HEK293 (cell line): ENCODE measurements around the gene CS.
A peak's percentile ranks its signal among the peaks of the same experiment; 100 is the strongest.

Experiments used
- BCL11B ChIP-seq: fragments of 450-650 bp; formaldehyde crosslinking; IDR thresholded peaks from 2 replicates; pipeline ENCODE4 v1.5.1; 2016; ENCODE audit warnings: low read depth, missing biosample characterization, missing genetic modification characterization
- GFI1B ChIP-seq: fragments of 450-650 bp; formaldehyde crosslinking; IDR thresholded peaks from 2 replicates; pipeline ENCODE4 v1.5.1; 2016; ENCODE audit warnings: missing biosample characterization, missing genetic modification characterization
- IKZF3 ChIP-seq: fragments of 450-650 bp; IDR thresholded peaks from 2 replicates; pipeline ENCODE4 v1.5.0; 2018; ENCODE audit warnings: missing biosample characterization, mild to moderate bottlenecking, missing genetic modification characterization, moderate library complexity
- KLF10 ChIP-seq: fragments of 450-650 bp; IDR thresholded peaks from 2 replicates; pipeline ENCODE4 v1.5.1; 2018; ENCODE audit warnings: missing biosample characterization, mild to moderate bottlenecking, missing genetic modification characterization
- PRDM6 ChIP-seq: fragments of 450-650 bp; formaldehyde crosslinking; IDR thresholded peaks from 2 replicates; pipeline ENCODE4 v1.5.1; 2017; ENCODE audit warnings: missing biosample characterization, missing genetic modification characterization
- SALL2 ChIP-seq: fragments of 450-650 bp; formaldehyde crosslinking; IDR thresholded peaks from 2 replicates; pipeline ENCODE4 v1.5.0; 2017; ENCODE audit warnings: missing biosample characterization, mild to moderate bottlenecking, missing genetic modification characterization, borderline replicate concordance
- SCRT1 ChIP-seq: fragments of 450-650 bp; formaldehyde crosslinking; IDR thresholded peaks from 2 replicates; pipeline ENCODE4 v1.5.1; 2016; ENCODE audit warnings: missing biosample characterization, missing genetic modification characterization, borderline replicate concordance
- SCRT2 ChIP-seq: fragments of 450-650 bp; formaldehyde crosslinking; IDR thresholded peaks from 2 replicates; pipeline ENCODE4 v1.5.1; 2016; ENCODE audit warnings: missing biosample characterization, missing genetic modification characterization
- SP7 ChIP-seq: fragments of 450-650 bp; formaldehyde crosslinking; IDR thresholded peaks from 2 replicates; pipeline ENCODE4 v1.5.1; 2016; ENCODE audit warnings: missing biosample characterization, missing genetic modification characterization
- WT1 ChIP-seq: fragments of 450-650 bp; formaldehyde crosslinking; IDR thresholded peaks from 2 replicates; pipeline ENCODE4 v1.5.1; 2016; ENCODE audit warnings: missing biosample characterization, missing genetic modification characterization
- ZBTB17 ChIP-seq: fragments of 450-650 bp; formaldehyde crosslinking; IDR thresholded peaks from 2 replicates; pipeline ENCODE4 v1.5.1; 2016; ENCODE audit warnings: missing biosample characterization, missing genetic modification characterization
- ZBTB20 ChIP-seq: fragments of 450-650 bp; formaldehyde crosslinking; IDR thresholded peaks from 2 replicates; pipeline ENCODE4 v1.5.1; 2016; ENCODE audit warnings: missing biosample characterization, missing genetic modification characterization
- ZNF121 ChIP-seq: fragments of 450-650 bp; formaldehyde crosslinking; IDR thresholded peaks from 2 replicates; pipeline ENCODE4 v1.5.1; 2016; ENCODE audit warnings: missing biosample characterization, missing genetic modification characterization
- ZNF140 ChIP-seq: fragments of 450-650 bp; formaldehyde crosslinking; IDR thresholded peaks from 2 replicates; pipeline ENCODE4 v1.5.1; 2016; ENCODE audit warnings: missing biosample characterization, missing genetic modification characterization
- ZNF175 ChIP-seq: fragments of 450-650 bp; formaldehyde crosslinking; IDR thresholded peaks from 2 replicates; pipeline ENCODE4 v1.5.1; 2016; ENCODE audit warnings: missing biosample characterization, missing genetic modification characterization
- ZNF366 ChIP-seq: fragments of 450-650 bp; formaldehyde crosslinking; conservative IDR thresholded peaks from 2 replicates; pipeline ENCODE4 v1.5.1; 2016; ENCODE audit warnings: missing biosample characterization, missing genetic modification characterization
- ZNF398 ChIP-seq: fragments of 450-650 bp; formaldehyde crosslinking; IDR thresholded peaks from 2 replicates; pipeline ENCODE4 v1.5.1; 2017; ENCODE audit warnings: missing biosample characterization, missing genetic modification characterization
- ZNF473 ChIP-seq: fragments of 450-650 bp; formaldehyde crosslinking; IDR thresholded peaks from 2 replicates; pipeline ENCODE4 v1.5.1; 2017; ENCODE audit warnings: missing biosample characterization, missing genetic modification characterization
- ZNF677 ChIP-seq: fragments of 450-650 bp; IDR thresholded peaks from 2 replicates; pipeline ENCODE4 v1.5.0; 2018; ENCODE audit warnings: missing biosample characterization, mild to moderate bottlenecking, missing genetic modification characterization, moderate library complexity
- ZNF704 ChIP-seq: fragments of 450-650 bp; formaldehyde crosslinking; IDR thresholded peaks from 2 replicates; pipeline ENCODE4 v1.5.1; 2016; ENCODE audit warnings: missing biosample characterization, missing genetic modification characterization
- ZNF785 ChIP-seq: fragments of 450-650 bp; formaldehyde crosslinking; IDR thresholded peaks from 2 replicates; pipeline ENCODE4 v1.5.1; 2016; ENCODE audit warnings: missing biosample characterization, missing genetic modification characterization
- TF ChIP-seq, protein P1 (sequence below): fragments of 450-650 bp; formaldehyde crosslinking; conservative IDR thresholded peaks from 2 replicates; pipeline ENCODE4 v1.5.1; 2016; ENCODE audit warnings: low read depth, missing biosample characterization, missing genetic modification characterization
- TF ChIP-seq, protein P2 (sequence below): fragments of 450-650 bp; formaldehyde crosslinking; conservative IDR thresholded peaks from 2 replicates; pipeline ENCODE4 v1.5.1; 2016; ENCODE audit warnings: low read depth, missing biosample characterization, missing genetic modification characterization

CS gene

DNA sequence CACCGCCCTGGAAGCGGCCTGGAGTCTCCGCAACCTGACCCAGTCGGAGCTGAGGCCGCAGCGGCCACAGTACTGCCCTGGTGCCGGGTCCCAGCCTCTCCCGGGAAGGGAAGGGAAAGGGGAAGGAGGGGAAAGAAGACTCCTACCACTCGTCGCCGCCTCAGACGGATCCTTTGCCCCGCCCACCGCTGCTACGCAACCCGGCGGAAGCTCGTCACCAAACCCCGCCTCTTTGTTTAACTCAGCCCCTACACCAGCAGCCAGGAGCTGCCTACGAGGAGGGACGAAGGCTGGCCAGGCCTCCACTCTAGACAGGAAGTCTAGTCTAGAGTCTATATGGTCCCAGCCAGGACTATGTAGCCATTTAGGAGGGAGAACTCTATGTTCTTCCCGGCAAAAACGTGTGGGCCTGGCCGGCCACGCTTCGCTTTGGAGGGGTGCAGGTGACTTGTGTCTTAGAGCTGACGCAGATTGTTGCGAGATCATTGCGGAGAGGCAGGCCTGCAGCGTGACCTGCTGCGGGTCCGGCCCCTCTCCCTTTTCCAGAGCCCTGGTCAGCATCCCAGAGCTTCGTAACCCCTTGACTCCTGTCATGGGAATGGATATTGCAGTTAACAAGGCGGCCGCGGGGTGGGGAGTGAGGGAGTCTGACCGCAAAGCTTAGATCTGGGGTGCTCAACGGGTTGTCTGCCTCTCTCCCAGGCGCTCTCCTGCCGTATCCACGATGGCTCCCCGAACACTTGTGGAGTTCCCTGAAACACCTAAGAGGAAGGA lies 78.2 kb downstream of the CS start, which contains the start of gene RNF41 (continued):
- TF ChIP-seq, protein P1, sequence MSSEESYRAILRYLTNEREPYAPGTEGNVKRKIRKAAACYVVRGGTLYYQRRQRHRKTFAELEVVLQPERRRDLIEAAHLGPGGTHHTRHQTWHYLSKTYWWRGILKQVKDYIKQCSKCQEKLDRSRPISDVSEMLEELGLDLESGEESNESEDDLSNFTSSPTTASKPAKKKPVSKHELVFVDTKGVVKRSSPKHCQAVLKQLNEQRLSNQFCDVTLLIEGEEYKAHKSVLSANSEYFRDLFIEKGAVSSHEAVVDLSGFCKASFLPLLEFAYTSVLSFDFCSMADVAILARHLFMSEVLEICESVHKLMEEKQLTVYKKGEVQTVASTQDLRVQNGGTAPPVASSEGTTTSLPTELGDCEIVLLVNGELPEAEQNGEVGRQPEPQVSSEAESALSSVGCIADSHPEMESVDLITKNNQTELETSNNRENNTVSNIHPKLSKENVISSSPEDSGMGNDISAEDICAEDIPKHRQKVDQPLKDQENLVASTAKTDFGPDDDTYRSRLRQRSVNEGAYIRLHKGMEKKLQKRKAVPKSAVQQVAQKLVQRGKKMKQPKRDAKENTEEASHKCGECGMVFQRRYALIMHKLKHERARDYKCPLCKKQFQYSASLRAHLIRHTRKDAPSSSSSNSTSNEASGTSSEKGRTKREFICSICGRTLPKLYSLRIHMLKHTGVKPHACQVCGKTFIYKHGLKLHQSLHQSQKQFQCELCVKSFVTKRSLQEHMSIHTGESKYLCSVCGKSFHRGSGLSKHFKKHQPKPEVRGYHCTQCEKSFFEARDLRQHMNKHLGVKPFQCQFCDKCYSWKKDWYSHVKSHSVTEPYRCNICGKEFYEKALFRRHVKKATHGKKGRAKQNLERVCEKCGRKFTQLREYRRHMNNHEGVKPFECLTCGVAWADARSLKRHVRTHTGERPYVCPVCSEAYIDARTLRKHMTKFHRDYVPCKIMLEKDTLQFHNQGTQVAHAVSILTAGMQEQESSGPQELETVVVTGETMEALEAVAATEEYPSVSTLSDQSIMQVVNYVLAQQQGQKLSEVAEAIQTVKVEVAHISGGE (tag by site-specific recombination) = peak; percentile 78
- TF ChIP-seq BCL11B (tag by site-specific recombination) = no peak
- peak; percentile 86 for TF ChIP-seq ZNF121 (tag by site-specific recombination)
- TF ChIP-seq WT1 (tag by site-specific recombination) = 0 out of 2 replicates have a peak, but pooled peaks have one; percentile 3
- 0 out of 2 replicates have a peak, but pooled peaks have one; percentile 32 for TF ChIP-seq KLF10 (tag by site-specific recombination)
- no peak for TF ChIP-seq SCRT1
- TF ChIP-seq ZBTB20 (tag by site-specific recombination) = peak; percentile 89
- TF ChIP-seq SALL2 = no peak
- TF ChIP-seq SP7 (tag by site-specific recombination) = peak; percentile 10; the same call in 1 of the 2 replicates
- TF ChIP-seq ZNF175 (tag by site-specific recombination) = no peak
- 0 out of 2 replicates have a peak, but pooled peaks have one; percentile 51 for TF ChIP-seq ZNF785 (tag by site-specific recombination)
- TF ChIP-seq GFI1B = no peak
- TF ChIP-seq, protein P2, sequence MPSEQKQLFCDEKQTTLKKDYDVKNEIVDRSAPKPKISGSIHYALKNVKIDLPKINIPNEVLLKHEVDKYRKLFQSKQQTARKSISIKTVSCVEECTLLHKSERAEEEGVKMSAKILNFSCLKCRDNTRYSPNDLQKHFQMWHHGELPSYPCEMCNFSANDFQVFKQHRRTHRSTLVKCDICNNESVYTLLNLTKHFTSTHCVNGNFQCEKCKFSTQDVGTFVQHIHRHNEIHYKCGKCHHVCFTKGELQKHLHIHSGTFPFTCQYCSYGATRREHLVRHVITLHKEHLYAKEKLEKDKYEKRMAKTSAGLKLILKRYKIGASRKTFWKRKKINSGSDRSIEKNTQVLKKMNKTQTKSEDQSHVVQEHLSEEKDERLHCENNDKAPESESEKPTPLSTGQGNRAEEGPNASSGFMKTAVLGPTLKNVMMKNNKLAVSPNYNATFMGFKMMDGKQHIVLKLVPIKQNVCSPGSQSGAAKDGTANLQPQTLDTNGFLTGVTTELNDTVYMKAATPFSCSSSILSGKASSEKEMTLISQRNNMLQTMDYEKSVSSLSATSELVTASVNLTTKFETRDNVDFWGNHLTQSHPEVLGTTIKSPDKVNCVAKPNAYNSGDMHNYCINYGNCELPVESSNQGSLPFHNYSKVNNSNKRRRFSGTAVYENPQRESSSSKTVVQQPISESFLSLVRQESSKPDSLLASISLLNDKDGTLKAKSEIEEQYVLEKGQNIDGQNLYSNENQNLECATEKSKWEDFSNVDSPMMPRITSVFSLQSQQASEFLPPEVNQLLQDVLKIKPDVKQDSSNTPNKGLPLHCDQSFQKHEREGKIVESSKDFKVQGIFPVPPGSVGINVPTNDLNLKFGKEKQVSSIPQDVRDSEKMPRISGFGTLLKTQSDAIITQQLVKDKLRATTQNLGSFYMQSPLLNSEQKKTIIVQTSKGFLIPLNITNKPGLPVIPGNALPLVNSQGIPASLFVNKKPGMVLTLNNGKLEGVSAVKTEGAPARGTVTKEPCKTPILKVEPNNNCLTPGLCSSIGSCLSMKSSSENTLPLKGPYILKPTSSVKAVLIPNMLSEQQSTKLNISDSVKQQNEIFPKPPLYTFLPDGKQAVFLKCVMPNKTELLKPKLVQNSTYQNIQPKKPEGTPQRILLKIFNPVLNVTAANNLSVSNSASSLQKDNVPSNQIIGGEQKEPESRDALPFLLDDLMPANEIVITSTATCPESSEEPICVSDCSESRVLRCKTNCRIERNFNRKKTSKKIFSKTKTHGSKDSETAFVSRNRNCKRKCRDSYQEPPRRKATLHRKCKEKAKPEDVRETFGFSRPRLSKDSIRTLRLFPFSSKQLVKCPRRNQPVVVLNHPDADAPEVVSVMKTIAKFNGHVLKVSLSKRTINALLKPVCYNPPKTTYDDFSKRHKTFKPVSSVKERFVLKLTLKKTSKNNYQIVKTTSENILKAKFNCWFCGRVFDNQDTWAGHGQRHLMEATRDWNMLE (tag by site-specific recombination) = peak; percentile 41
- TF ChIP-seq SCRT2 (tag by site-specific recombination) = peak; percentile 91
- peak; percentile 99 for TF ChIP-seq IKZF3 (tag by site-specific recombination)
- TF ChIP-seq ZBTB17 (tag by site-specific recombination) = peak; percentile 50
- TF ChIP-seq ZNF398 = peak; percentile 16; the same call in 1 of the 2 replicates
- no peak for TF ChIP-seq PRDM6 (tag by site-specific recombination)
- TF ChIP-seq ZNF473 = no peak
- no peak for TF ChIP-seq ZNF140 (tag by site-specific recombination)
- TF ChIP-seq ZNF704 (tag by site-specific recombination) = no peak
- no peak for TF ChIP-seq ZNF677 (tag by site-specific recombination)
- TF ChIP-seq ZNF366 (tag by site-specific recombination) = peak; percentile 59
